ENCODE results near the gene IGFALS.

IGFALS gene

DNA sequence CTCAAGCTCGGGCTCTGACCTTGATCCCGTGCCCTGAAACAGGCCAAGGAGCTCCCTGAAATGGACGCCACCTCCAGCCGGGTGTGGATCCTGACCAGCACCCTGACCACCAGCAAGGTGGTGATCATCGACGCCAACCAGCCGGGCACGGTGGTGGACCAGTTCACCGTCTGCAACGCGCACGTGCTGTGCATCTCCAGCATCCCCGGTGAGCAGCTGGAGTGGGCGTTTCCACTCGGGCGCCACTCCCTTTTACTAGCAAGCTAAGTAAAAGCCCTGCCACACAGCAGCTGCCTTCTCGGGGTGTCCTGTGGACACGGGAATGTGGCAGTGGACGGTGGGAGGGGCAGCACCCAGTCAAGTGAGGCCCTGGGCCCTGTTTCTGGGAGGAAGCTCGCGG lies 28.5 kb downstream of the IGFALS start:
- no peak for DNase-seq (ENCODE audit: low spot score)

- DNase-seq (ENCODE audit: low spot score): no peak
These were observed 29.7 kb downstream of the IGFALS start for GRCh38 chr16:1763521-1764511.

- peak; percentile 10 for DNase-seq (ENCODE audit: low spot score)
These were observed 30.5 kb downstream of the IGFALS start for GRCh38 chr16:1762879-1763520.

GRCh38 chr16:1762196-1762878 lies 31.2 kb downstream of the IGFALS start:
- DNase-seq (ENCODE audit: low spot score): no peak

GRCh38 chr16:1761751-1762150 lies 31.8 kb downstream of the IGFALS start:
- no peak for DNase-seq (ENCODE audit: low spot score)

GRCh38 chr16:1760911-1761310 lies 32.6 kb downstream of the IGFALS start:
- DNase-seq (ENCODE audit: low spot score): no peak

- DNase-seq (ENCODE audit: low spot score): no peak
These were observed 34.0 kb downstream of the IGFALS start for GRCh38 chr16:1759511-1759910.

DNA sequence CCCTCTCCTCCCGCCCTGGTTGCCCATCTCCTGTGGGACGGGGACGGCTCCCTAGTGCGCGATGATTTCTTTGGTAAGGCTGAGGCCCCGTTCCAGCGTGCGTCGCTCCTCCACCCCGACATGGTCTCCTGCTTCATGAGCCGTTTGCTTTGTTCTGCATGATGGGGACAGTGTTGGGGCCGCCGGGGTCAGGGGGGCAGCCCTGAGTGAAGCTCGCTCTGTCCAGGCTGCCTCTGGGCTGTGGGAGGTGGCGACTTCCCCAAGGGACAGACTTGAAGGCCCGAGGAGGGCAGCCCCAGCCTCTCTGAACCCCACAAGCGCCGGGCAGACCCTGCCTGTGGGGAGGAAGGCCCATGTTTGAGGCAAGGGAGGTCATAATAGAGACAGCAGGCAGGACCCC lies 34.6 kb downstream of the IGFALS start:
- no peak for DNase-seq (ENCODE audit: low spot score)

DNA sequence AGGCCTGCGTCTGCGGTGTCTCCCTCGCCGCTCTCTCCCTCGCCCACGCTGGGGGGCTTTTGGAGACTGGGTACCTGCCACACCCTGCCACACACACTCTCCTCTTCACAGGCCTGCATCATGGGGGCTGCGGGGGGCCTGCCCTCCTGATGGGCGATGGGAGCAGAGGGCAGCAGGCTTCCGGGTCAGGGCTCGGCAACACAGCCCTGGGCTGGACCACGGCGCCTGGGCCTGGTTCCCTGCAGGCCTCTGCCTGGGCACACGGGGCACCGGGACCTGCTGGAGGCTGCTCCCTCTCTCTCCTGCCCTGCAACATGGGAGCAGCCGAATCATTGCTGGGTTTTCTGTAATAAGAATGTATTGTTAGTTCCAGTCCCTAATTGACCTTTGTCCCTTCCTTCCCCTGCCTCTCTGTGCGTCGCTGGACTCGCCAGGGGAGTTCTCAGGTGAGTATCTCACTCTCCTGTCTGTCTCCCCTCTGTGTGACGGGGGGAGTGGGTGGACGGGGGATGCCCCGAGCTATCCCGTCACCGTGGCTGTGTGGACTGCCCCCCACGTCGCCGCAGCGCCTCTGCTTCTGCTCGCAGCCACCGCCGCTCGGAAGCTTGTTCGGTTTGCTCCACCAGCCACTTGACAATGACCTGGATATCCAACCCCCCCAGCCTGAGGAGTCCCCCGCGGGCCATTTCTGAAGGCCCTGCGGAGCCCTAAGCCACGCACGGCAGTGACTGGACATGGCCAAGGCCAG lies 35.6 kb downstream of the IGFALS start:
- no peak for DNase-seq (ENCODE audit: low spot score)

- no peak for DNase-seq (ENCODE audit: low spot score)
These were observed 39.3 kb downstream of the IGFALS start for GRCh38 chr16:1754204-1754603.

DNA sequence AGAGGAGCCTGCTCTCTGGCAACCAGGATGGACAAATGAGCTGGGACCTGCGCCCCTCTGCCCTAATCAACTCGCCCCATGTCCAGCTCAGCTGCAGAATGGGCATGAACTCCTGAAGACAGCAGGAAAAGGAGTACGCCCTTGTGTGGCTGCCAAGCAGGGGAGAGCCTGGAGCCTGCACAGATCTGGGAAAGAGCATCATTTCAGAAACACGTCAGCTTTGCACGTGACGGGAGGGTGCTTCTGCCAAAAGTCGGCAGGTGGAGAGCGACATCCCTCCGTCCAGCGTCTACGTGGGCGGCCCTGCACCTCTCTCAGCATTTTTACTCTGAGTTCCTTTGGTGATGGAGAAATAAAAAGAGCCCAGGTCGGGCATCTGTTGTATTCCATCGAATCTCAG lies 40.7 kb downstream of the IGFALS start:
- DNase-seq (ENCODE audit: low spot score): no peak

- DNase-seq (ENCODE audit: low spot score): no peak
These were observed 41.6 kb downstream of the IGFALS start for GRCh38 chr16:1751946-1752345.

DNA sequence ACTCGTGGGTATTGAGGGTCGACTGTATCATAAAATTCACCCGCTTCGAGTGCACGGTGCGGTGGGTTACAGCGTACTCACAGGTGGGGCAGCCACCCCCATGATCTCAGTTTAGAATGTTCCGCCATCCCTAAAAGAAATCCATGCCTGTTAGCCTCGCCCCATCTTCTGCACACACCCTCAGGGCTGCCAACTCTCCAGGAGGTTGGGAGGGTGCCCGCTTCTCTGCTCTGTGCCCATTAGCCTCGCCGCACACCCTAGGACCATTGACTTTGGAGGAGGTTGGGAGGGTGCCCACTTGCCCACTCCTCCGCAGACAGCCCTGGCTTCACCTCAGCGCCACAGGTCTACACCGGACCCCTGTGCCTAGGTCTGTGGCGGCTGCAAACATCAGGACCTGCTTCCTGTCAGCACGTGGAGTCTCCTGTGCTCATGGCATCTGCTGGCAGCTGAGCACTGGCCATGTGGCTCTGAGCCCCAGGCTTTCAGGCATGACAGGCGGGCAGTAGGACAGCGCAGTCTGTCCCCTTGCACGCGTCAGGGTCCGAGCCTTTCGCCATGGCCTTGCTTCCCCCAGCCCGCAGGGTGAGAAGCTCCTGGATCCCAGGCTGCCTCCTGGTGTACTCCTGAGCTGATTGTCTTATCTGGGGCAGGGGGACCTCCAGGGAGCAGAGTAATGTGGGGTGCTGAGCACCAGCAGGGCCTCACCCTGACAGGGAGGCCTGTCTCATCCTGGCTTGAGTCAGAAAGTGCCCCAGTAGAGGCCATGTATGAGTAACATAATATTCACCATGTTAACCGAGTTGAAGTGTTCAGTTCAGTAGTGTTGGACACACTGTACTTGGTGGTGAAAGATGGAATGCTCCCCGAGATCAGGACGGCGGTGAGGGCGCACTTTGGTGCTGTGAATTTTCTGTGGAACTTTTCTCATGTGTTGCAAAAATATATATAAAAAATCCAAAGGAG lies 44.1 kb downstream of the IGFALS start:
- DNase-seq (ENCODE audit: low spot score): no peak

DNA sequence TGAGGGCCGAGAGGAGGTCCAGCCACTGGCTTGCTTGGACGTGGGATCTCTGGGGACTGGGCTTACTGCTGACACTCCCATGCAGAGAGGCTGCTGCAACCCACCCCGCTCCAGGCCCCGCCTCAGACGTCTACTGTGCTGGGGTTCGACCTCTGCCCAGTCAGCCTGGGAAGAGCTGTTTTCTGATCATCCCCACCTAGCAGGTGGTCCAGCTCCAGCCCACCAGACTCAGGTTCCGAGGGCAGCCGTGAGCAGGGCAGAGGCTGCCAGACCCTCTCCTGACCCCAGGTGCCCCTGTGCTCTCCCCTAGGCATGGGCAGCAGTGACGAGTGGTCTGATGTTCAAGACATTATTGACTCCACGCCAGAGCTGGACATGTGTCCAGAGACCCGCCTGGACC lies 45.6 kb downstream of the IGFALS start:
- no peak for DNase-seq (ENCODE audit: low spot score)

DNA sequence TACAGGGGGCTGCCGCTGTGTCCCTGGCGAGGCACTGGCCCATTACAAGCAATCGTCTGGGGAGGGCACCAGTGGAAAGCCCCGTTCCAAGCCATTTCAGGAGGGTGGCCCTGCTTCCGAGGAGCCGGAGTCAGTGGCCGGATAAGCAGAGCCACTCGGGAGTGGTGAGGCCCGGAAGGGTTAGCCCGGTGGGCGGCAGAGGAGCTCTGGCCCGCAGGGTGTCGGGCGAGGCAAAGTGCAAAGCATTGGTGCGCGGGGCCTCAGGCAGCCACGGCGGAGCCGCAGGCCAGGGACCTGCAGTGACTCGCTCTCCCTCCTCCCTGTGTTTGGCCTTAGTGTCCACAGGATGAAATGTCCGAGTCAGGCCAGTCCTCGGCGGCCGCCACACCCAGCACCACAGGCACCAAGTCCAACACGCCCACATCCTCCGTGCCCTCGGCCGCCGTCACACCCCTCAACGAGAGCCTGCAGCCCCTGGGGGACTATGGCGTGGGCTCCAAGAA lies 46.8 kb downstream of the IGFALS start:
- DNase-seq (ENCODE audit: low spot score): no peak

- DNase-seq (ENCODE audit: low spot score): no peak
These were observed 47.4 kb downstream of the IGFALS start for GRCh38 chr16:1745900-1746692.

DNA sequence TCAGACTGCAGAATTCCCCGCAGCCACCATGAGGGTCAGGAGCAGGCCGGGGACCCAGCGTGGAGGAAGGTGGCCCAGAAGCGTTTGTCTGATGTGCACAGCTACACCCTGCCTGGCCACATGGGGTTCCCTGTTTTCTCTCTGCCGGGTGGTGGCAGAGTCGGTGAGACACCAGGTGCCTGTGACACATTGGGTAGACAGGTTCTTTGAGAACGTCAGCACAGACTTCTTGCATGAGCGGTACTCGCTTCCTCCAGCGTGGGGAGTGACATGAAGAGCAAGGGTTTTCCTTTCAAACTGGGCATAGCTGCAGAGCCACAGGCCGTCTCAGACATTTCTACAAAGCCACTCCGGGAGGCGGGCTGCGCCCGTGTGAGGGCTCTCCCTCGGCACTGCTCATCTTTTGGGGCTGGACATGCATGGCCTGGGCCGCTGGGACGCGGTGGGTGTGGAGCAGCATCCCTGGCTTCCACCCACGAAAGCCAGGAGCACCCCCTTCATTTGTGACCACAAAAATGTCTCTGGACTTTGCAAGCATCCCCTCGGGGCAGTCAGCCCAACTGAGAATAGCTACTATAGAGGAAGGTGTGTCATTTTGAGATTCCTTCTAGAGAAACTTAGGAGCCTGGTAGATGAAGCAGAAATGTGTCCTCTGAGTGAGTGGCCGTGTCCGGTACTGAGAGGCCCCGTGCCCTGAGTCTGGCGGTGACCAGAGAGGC lies 48.2 kb downstream of the IGFALS start:
- no peak for DNase-seq (ENCODE audit: low spot score)

- DNase-seq (ENCODE audit: low spot score): no peak
These were observed 49.1 kb downstream of the IGFALS start for GRCh38 chr16:1744338-1744840.

Data from hematopoietic multipotent progenitor cell treated with erythropoietin and hydrocortisone succinate and interleukin-3 and kit ligand, for 15 days (in vitro differentiated cells).